GF-D8 (cell line): ENCODE data around the gene LARGE1.

ENCODE experiments used
- DNase-seq: peaks from one replicate; lab custom pipeline; 2025; lab: John Stamatoyannopoulos, UW

Gene LARGE1

DNA sequence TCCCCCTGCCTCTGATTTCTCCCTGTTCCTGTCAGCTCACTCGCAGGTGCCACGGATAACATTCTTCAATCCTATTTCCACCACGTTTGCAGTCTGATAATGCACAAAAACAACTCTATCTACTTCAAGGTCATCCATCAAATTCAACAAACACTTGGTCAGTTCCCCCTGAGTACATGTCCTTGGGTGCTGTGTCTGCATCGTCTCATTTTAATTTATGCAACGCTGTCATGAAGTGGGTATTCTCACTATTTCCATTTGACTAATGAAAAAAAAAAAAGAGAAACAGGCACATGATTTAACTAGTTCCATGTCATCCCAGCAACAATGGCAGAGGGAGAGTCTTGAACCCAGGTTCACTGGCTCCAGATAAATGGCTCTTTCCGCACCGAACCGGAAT lies 262.6 kb downstream of the LARGE1 start:
- no peak for DNase-seq

DNA sequence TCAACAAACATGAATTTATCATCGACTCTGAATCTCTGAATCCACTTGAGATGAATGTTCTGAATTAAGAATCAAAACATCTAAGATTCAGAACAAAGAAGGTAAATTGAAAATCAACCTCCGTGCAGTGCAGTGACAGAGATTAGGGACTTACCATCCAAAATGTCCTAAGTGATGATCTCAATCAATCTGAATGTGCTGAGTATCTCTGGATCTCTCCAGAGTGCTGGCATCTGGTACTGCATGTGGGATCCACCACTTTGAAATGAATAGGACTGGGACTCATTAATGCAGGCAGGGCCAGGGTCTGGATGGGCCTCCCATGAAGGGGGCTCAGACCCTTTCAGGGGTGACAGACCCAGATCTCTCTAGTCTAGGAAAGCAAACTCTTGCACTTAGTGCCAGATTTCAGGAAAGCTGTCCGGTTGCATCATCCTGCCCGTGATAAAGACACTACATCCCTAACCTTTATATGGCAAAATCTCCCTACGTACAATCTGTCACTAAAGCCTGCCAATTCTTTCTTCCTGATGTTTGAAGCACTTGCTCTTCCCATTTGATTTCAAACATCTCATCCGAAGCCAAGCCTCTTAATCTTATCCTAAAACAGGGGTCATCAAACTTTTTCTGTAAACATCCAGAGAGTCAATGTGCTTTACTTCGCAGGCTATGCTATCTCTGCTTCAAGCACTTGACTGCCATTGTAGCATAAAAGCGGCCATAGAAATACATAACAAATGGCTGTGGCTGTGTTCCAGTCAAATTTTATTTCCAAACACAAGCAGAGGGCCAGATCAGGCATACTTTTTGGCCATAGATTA lies 263.3 kb downstream of the LARGE1 start:
- DNase-seq: no peak

DNA sequence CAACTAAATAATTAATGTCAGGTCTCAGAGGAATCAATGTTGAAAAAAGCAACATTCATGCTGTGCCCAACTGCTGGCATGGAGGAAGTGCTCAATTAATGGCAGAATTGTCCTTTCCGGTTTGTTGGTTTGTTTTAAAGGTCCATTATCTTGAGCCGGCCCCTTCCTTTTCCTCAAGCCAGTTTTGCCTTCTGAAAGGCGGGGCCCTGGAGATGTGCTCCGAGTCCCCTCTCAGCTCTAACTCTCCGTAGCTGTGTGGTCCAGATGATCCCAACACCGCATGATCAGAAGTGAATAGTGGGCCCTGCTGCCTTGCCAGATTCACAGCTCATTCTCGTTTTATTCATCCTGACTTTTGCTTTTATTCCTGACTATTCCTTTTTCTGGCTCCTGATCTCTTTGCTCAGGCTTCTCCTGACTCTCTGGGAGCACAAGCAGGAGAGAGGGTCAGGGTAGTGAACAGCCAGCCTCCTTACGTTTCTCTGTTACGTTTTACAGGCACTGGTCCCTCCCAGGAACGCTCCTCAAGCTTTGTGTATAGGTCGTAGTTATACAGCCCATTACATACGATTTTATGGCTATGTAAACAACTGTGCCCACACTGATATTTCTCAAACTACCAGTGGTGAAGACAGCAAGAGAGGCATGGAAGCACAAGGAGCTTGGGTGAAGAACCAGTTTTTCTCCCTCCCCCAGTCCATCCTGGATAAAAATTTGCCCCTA lies 265.9 kb downstream of the LARGE1 start:
- no peak for DNase-seq

DNA sequence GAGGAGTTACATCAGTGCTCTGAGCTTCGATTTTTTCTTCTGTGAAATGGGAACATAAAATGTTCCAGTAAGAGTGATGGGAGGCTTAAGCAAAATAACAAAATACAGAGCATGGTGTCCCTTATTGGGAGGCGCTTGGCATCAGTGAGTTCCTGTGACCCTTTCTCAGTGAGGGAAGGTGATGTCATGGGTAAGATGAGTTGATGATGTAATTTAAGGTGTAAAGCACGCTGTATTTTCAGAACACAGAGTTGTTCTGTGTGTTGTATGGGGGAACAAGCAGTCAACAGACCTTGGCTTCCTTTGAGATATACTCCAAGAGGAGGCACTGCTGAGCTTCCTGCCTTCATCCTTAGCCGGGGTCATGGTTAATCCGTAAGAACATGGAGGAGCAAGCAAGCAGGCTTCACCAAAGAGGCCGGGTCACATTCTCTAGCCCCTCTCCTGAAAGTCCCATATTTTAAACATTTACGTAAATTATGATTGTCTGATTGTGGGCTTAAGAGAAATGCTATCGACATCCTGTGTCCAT lies 266.7 kb downstream of the LARGE1 start:
- no peak for DNase-seq

DNA sequence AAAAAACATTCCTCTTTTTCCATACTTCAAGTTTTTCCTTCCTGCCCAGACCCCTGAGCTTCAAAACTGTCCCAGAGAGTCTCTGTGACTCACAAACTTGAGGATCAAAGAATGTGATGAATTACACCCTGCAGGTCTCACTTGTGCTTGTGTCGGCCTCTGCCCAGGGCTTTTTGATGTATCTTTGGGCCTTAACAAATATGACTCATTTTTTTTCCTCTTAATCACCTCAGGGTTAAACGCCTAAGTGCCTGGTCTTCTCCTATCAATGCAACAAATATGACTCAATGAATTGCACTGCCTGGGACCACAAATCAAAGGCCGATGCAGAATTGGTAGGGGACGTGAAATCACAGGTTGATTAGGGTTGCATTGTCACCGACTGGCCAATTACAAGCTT lies 267.7 kb downstream of the LARGE1 start:
- no peak for DNase-seq

DNA sequence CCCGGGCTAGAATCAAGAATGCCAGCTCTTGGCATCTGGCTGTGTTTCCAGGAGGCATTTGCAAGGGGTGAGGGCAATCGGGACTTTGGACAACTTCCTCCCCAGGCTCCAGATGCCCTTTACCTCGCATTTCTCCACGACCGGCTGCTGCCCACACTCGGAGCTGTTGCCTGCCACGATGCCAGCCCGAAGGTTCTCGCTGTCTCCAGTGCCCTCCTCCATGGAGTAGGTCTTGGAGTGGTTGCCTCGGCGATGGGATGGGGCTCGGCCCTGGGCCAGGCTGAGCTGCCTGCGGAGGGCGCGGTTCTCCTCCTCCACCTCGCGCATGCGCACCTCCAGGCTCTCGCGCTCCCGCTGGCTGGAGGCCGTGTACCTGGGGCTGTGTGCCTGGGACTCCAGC lies 270.0 kb downstream of the LARGE1 start:
- DNase-seq: no peak

DNA sequence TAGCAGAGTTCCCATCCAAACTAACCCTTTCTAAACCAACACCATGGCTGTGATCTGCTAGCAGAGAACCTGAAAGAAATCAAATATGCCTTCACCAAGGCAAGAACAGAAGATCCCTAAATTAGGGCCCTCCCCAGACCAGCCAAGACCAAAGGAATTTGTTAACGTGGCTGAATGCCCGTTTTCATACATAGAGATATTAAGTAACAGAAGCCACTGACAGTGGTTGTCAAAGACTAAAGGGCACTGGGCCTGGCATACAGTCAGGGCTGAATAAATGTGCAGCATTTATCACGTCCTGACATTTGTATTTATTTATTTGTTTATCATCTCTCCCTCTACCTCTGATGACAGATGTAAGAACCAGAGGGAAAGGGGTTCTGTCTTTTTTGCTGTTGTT lies 271.8 kb downstream of the LARGE1 start:
- no peak for DNase-seq

DNA sequence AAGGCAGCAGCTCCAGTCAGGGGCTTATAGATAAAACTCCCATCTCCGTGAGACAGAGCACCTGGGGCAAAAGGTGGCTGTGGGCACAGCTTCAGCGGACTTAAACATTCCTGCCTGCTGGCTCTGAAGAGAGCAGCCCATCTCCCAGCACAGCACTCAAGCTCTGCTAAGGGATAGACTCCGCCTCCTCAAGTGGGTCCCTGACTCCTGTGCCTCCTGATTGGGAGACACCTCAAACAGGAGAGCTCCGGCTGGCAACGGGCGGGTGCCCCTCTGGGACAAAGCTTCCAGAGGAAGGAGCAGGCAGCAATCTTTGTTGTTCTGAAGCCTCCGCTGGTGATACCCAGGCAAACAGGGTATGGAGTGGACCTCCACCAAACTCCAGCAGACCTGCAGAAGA lies 279.4 kb downstream of the LARGE1 start:
- no peak for DNase-seq

DNA sequence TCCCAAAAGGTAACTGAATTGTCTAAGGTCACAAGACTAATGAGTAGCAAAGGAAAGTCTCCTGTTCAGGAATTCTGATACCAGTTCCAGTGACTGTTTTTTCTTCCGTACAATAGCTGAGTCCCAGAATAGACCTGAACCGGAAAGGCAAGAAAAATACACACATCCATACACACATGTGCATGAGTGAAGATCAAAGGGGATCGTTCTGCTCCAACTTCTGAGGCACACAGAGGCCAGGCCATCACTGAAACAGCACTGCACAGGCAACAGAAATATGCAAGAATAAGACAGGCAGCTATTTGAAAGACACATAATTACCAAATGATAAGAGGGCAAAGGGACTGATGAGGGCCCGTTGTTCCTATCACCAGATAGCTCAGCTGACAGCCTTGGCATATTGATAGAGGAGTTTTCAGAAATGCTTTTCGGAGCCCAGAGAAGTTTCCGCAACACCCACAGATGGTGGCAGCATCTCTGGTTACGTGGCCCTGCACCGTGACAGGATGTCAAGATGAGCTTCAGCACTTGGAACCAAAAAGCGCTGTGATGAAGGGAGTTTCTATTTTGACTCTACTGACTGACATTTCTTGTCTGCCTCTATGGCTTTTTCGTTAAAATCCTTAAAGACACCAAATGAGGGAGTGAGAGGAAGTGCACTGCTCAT lies 280.6 kb downstream of the LARGE1 start:
- no peak for DNase-seq

DNA sequence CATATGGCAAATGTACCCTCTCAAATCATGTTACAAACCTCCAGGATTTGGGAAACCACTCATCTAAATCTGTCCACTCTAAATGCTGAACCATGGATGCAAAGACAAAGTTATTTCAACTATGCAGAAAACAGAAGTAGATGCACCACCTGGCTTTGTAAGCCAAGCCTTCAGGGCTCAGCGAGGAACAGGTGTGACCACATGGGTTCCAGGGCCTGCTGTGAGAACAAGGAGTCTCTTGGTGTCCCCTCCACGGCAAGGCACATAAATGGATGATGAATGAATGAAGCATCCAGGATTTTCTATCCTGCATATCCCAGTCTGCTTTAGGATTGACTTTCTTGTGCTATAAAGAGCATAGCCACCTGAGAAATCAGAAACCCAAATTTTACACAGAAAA lies 284.5 kb downstream of the LARGE1 start:
- no peak for DNase-seq

DNA sequence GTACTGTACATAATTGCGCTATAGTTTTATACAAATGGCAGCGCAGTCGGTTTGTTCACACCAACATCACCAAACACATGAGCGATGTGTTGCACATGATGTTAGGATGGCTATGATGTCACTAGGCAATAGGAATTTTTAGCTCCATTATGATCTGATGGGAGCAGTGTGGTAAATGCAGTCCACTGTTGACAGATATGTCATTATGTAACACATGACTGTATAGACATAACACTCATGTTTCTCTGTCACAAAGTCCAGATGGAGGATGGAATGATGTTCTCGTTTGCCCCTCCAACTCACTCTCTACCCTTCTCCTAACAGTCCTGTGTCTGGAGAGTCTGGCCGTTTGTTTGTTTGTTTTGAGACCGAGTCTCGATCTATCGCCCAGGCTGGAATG lies 288.5 kb downstream of the LARGE1 start:
- no peak for DNase-seq

DNA sequence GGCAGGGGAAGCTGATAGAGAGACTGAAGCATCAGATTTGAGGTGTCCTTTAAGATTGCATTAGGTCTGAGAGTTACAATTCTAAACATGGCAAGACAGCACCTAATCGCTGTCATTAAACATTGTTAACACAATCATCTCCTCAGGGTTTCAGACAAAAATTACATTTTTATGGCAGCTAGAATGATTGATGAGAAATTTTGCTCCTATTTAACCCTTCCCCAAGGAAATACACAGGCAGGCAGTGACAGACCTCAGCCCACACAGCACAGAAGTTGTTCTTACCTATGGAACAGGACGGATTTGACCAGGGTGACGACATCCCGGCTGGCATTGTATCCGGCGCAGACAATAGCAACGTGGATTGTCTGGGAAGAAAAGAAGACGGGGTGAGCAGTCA lies 294.3 kb downstream of the LARGE1 start:
- DNase-seq: no peak

DNA sequence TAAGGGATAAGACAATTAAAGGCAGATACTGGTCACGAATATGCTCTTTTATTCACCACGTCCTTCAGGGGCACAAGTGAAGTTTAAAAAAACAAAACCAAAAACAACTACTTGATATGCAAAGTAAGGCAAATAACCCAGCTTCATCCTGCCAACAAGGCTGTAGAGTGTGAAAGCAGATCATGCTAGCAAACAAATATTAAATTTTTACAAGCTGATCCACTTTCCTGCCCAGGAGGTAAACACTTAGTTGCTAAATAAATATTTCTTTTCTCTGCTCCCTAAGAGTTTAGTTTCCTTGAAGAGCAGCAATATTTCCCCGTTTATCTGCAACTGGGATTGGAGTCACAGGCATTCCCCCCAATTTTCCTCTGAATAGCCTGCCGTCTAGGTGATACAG lies 300.2 kb downstream of the LARGE1 start:
- DNase-seq: no peak

DNA sequence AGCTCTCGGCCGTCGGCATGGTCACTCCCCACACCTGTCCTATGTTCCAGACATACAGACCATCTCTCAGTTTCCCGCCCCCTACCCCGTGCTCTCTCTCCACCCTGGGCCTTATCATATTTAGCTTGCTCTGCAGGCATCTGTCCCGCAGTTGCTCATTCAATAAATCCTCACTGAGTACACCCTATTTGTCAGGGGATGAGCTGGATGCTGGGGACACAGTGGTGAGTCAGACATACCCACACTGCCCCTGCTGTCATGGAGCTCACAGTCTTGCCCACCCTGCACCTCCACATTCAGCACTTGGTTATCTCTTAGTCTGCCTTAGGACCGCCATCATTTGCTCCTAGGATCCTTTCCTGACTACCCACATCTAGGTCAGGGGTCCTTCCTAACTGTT lies 313.8 kb downstream of the LARGE1 start:
- no peak for DNase-seq

DNA sequence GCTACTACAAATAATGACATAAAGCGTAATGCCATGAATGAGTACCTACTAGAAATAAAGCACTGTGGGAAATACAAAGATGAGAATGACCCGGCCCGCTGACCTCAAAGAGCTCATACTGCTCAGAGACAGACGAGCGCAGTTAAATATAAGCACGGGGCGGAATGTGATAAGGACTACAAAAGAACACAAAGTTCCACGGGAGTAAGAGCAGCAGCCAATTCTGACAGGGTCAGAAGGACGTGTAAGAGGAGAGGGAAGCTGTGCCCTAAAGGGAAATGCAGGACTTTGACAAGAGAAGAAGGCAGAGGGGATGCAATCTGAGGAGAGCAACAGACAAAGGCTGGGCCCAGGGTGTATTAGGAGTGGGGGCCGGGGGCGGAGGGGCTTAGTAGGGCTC lies 314.6 kb downstream of the LARGE1 start:
- DNase-seq: no peak

DNA sequence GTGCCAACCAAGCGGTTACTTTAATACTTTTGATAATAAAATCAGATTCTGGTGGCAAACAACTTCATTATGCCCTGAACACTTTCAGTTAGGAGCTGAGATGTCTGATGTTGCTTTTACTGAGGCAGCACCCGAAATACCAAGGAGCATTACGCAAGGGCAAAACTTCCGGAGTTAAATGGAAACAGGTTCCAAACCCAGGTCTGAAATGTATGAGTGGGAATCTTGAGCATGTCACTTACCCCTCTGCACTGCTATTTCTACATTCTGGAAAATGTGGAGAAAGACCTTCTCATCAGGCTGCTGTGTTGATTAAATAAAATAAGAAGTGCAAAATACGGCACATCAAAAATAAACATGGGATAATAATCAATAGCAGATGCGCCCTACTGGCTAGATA lies 315.1 kb downstream of the LARGE1 start:
- no peak for DNase-seq

DNA sequence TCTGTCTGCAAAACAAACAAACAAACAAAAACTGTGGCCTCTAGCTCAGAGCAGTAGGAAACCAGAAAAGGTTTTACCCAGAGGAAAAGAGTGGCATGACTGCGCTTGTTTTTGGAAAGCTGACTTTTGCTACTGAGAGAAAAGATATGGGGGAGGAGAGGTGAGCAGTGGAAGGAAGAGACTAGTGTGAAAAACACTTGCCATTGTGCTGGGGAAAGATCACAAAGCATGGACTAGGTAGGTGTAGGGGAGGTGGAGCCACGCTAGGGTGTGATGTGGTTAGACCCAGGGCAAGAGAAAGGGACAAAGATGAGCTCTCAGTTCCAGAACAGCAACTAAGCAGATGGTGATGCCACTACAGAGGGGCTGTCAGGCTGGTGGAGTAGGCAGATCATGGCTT lies 319.2 kb downstream of the LARGE1 start:
- no peak for DNase-seq

DNA sequence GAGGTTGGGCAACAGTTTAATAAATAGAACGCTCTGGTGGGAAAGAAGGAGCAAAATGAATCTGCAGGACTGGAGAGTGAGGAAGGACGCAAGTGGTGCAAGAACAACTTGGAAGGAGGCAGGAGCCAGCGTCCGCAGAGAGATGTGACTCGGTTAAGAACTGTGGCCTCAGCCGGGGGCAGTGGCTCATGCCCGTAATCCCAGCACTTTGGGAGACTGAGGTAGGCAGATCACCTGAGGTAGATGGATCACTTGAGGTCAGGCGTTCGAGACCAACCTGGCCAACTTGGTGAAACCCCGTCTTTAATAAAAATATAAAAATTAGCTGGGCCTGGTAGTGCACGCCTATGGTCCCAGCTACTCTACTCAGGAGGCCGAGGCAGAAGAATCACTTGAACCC lies 319.7 kb downstream of the LARGE1 start:
- no peak for DNase-seq

DNA sequence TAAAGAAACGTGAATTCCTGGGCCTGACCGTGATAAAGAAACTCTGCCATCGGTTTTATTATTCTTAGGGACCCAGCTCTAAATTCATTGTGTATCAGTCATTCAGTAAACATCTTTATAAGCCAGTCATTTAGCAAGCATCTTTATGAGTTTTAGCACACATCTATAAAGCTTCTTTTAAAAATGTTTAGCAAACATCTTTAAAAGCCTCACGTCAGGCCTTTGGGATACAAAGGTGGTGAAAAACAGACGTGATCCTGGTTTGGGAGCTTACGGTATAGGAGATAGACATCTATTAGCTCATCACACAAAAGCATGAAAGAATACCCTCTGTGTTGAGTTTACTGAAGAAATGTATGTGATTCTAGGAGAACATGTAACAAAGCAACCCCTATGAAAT lies 320.2 kb downstream of the LARGE1 start:
- DNase-seq: no peak

DNA sequence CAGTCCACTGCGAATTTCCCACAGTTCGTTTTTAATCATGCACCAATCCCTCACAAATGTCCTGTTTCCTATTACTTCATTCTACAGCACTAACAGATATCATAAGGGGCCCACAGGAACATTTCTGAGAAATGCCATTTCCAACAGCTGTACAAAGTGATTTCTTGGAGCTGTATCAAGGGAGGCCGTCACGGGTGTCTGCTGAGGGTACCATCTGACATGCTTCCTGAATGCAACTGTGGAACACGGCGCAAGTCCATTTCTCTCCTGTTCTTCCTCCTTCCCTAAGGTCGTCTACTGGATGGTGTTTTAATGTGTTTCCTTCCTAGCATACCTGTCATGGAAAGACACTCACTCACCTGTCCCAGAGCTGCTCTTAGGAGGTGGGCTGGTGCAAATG lies 320.7 kb downstream of the LARGE1 start:
- DNase-seq: no peak

DNA sequence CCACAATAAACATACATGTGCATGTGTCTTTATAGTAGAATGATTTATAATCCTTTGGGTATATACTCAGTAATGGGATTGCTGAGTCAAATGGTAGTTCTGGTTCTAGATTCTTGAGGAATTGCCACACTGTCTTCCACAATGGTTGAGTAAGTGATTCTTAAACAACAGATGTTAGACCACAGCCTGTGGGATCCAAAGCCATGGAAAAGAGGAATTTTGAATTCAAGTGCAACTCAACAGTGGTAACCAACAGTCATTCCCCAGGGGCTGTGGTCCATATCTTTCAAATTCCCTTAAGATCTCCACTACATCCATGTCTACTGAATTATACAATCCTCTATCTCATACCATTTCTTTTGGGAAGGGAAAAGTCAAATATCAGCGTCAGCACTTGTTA lies 321.5 kb downstream of the LARGE1 start:
- no peak for DNase-seq

DNA sequence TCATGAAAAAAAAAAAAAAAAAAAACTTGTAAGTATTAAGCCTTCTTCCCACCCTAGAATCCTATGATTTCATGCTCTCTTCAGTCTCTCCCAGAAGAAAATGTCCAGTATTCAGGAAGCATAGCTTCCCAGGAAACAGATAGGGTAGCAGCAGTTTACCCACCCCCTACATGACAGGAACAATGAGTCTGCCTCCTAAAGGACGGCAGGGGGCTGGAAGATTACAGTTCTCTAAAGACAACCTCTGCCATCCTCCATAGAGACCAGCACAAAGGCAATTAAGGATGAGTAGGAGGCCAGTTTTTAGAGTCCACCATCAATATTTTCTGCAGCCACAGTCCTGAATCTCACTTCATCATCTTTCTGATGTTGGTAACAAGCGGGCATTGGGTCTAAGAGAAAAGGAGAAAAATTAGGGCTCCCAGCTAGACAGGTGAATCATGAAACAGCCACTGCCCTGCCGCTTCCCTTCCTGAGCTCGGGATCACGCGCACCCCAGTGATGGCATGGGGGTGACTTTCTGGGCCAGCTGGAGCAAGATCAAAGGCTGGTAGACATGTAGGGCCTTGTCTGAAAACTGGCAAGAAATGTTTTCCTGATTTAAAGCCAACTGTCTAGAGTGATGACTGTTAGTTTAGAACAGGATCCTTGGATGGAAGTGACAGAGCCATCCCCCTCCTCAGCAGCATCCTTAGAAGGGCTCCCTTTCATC lies 322.8 kb downstream of the LARGE1 start:
- no peak for DNase-seq
